OCI-LY7 (cell line): Measurements from ENCODE around the gene TAL1.

Source experiments
- CTCF ChIP-seq: fragments of 200-600 bp; sonication (generic); conservative IDR thresholded peaks from 2 replicates; pipeline ENCODE4 v1.5.1; 2014; ENCODE audit warnings: mild to moderate bottlenecking, antibody characterized with exemption, low read length, moderate library complexity, mixed read lengths
- EZH2phosphoT487 ChIP-seq: fragments of 200-600 bp; sonication (generic); IDR thresholded peaks from 2 replicates; pipeline ENCODE4 v1.6.1; 2018; ENCODE audit warnings: low read depth, borderline replicate concordance, mild to moderate bottlenecking, mixed run types, antibody characterized with exemption, low read length, moderate library complexity, mixed read lengths

- TF ChIP-seq CTCF: no peak
- TF ChIP-seq EZH2phosphoT487: no peak
Measured at GRCh38 chr1:47257224-47257623, 25.2 kb upstream of the TAL1 start.
